Mesenchymal stem cell (in vitro differentiated cells and primary cell): Measurements from ENCODE around the gene ALAD.

Experiments used
- DNase-seq: peaks from one replicate; pipeline ENCODE4 v3.0.0-alpha.2; 2013
- H2AFZ ChIP-seq: one replicate; pipeline ENCODE4 v1.6.1; 2013; ENCODE audit warnings: low read depth, mild to moderate bottlenecking, control low read depth, inconsistent platforms, low read length, moderate library complexity
- H2AK5ac ChIP-seq: 2 replicates; pipeline ENCODE4 v1.6.1; 2013; ENCODE audit warnings: low read length, moderate library complexity, mild to moderate bottlenecking, inconsistent platforms; ENCODE audit not compliant: severe bottlenecking
- H2BK120ac ChIP-seq: one replicate; pipeline ENCODE4 v1.6.1; 2013; ENCODE audit warnings: low read depth, mild to moderate bottlenecking, inconsistent platforms, low read length, moderate library complexity
- H2BK12ac ChIP-seq, 2 experiments: one replicate each; pipeline ENCODE4 v1.6.1; 2013; ENCODE audit warnings: inconsistent platforms in 2 of 2, low read length in 2 of 2, mild to moderate bottlenecking in 2 of 2, moderate library complexity in 2 of 2, control low read depth in 1 of 2
- H2BK15ac ChIP-seq: one replicate; pipeline ENCODE4 v1.6.1; 2013; ENCODE audit warnings: mild to moderate bottlenecking, low read depth, inconsistent platforms; ENCODE audit not compliant: poor library complexity, severe bottlenecking
- H2BK5ac ChIP-seq: 2 replicates; pipeline ENCODE4 v1.6.1; 2013; ENCODE audit warnings: low read depth, mild to moderate bottlenecking, low read length, control low read depth, inconsistent platforms; ENCODE audit not compliant: poor library complexity, severe bottlenecking
- H3K14ac ChIP-seq, 2 experiments: one replicate each; pipeline ENCODE4 v1.6.1; 2013; ENCODE audit warnings: inconsistent platforms in 2 of 2, low read length in 2 of 2, control low read depth in 1 of 2, mild to moderate bottlenecking in 1 of 2, moderate library complexity in 1 of 2
- H3K18ac ChIP-seq, 2 experiments: one replicate each; pipeline ENCODE4 v1.6.1; 2013; ENCODE audit warnings: inconsistent platforms in 2 of 2, low read length in 2 of 2, control low read depth in 1 of 2, low read depth in 1 of 2, mild to moderate bottlenecking in 1 of 2
- H3K23ac ChIP-seq, 2 experiments: one replicate each; pipeline ENCODE4 v1.6.1; 2013; ENCODE audit warnings: inconsistent platforms in 2 of 2, low read length in 2 of 2, mild to moderate bottlenecking in 2 of 2, moderate library complexity in 2 of 2, control low read depth in 1 of 2
- H3K27ac ChIP-seq: 2 replicates; pipeline ENCODE4 v1.5.1; 2013; ENCODE audit warnings: mild to moderate bottlenecking, moderate library complexity, low read length, control low read depth, inconsistent platforms; ENCODE audit not compliant: poor library complexity, severe bottlenecking
- H3K27me3 ChIP-seq, 2 experiments: 2 replicates each; pipeline versions ENCODE4 v1.6.1 to v1.7.0; 2013; ENCODE audit warnings: low read length in 2 of 2, mild to moderate bottlenecking in 2 of 2, moderate library complexity in 2 of 2, control low read depth in 1 of 2, inconsistent platforms in 1 of 2; ENCODE audit not compliant: control insufficient read depth in 1 of 2, insufficient read depth in 1 of 2
- H3K36me3 ChIP-seq, 2 experiments: 2 replicates each; pipeline versions ENCODE4 v1.6.1 to v1.7.0; 2013; ENCODE audit warnings: low read length in 2 of 2, control low read depth in 1 of 2, inconsistent platforms in 1 of 2, low read depth in 1 of 2, mild to moderate bottlenecking in 1 of 2; ENCODE audit not compliant: insufficient read depth in 2 of 2, control insufficient read depth in 1 of 2
- H3K4ac ChIP-seq, 2 experiments: one replicate each; pipeline ENCODE4 v1.6.1; 2013; ENCODE audit warnings: inconsistent platforms in 2 of 2, low read length in 2 of 2, mild to moderate bottlenecking in 2 of 2, moderate library complexity in 2 of 2, control low read depth in 1 of 2, low read depth in 1 of 2
- H3K4me1 ChIP-seq: 2 replicates; pipeline ENCODE4 v1.6.1; 2013; ENCODE audit warnings: low read depth, low read length, control low read depth; ENCODE audit not compliant: control insufficient read depth, insufficient read depth
- H3K4me2 ChIP-seq: 2 replicates; pipeline ENCODE4 v1.6.1; 2013; ENCODE audit warnings: low read length, mild to moderate bottlenecking, inconsistent platforms; ENCODE audit not compliant: poor library complexity, severe bottlenecking
- H3K4me3 ChIP-seq, 2 experiments: 2 replicates each; pipeline versions ENCODE4 v1.5.1 to v1.7.0; 2013; ENCODE audit warnings: low read length in 2 of 2, mild to moderate bottlenecking in 2 of 2, control low read depth in 1 of 2, low read depth in 1 of 2; ENCODE audit not compliant: insufficient read depth in 1 of 2
- H3K79me1 ChIP-seq: replicated peaks from 2 replicates; pipeline ENCODE4 v1.6.1; 2013; ENCODE audit warnings: mild to moderate bottlenecking, control low read depth, low read length, inconsistent platforms; ENCODE audit not compliant: poor library complexity, severe bottlenecking
- H3K9ac ChIP-seq: 2 replicates; pipeline ENCODE4 v1.7.0; 2013; ENCODE audit warnings: mild to moderate bottlenecking, low read length, moderate library complexity
- H3K9me3 ChIP-seq: 2 replicates; pipeline ENCODE4 v1.7.0; 2013; ENCODE audit warnings: mild to moderate bottlenecking, low read length; ENCODE audit not compliant: control insufficient read depth
- H4K8ac ChIP-seq: one replicate; pipeline ENCODE4 v1.6.1; 2013; ENCODE audit warnings: inconsistent platforms, mild to moderate bottlenecking, low read length, moderate library complexity
- H4K91ac ChIP-seq: one replicate; pipeline ENCODE4 v1.6.1; 2013; ENCODE audit warnings: mild to moderate bottlenecking, low read length, inconsistent platforms
- WGBS: methylation state at CpG from one replicate; pipeline ENCODE4 v1.1.7; 2013; ENCODE audit warnings: mixed read lengths; 5-methylcytosine and 5-hydroxymethylcytosine counted together

The ALAD gene

DNA sequence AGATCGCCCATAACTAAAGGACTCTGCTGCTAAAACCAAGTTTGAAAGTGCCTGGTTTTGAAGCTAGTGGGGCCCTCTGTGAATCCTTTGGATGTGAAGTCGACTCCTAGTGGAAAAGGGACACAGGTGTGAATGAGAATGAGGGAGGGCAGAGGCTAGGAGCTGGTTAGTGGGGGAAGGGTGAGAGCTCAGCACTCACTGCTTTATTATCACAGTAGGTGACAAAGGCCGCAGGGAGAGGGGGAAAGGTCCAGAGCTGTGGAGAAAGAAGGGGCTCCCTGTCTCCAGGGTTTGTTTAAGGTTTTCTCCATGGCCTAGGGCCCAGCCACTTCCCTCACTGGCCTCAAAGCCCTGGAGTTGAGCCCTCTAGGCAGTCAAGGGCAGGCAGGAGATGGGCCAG, 27.8 kb downstream of the ALAD start:
- H3K4me1 ChIP-seq, result peaks cover 3% of the 10 kb centered on the region
- H3K36me3 ChIP-seq, result peaks cover 17 to 25% of the 10 kb centered on the region in 2 experiments
- H2AFZ ChIP-seq, result no peak overlapping the region
- no peak overlapping the region for H3K27ac ChIP-seq
- no peak overlapping the region for H3K4me3 ChIP-seq
- H3K14ac ChIP-seq, result no peak overlapping the region
- H4K91ac ChIP-seq, result no peak overlapping the region
- H2BK120ac ChIP-seq, result no peak overlapping the region
- H3K4ac ChIP-seq, result no peak overlapping the region
- no peak overlapping the region for H2BK12ac ChIP-seq
- no peak for DNase-seq
- WGBS, result 56% methylated on average over 3 of the region's 3 CpGs
- H4K8ac ChIP-seq, result no peak overlapping the region
- H3K4me2 ChIP-seq, result no peak overlapping the region
- H3K27me3 ChIP-seq, result no peaks in the 10 kb centered on the region
- H2BK5ac ChIP-seq, result no peak overlapping the region
- H2BK15ac ChIP-seq, result no peak overlapping the region
- no peak overlapping the region for H3K9ac ChIP-seq
- no peak overlapping the region for H3K23ac ChIP-seq
- no peak overlapping the region for H3K18ac ChIP-seq
- peaks cover 18% of the 10 kb centered on the region for H3K79me1 ChIP-seq
- no peaks in the 10 kb centered on the region for H3K9me3 ChIP-seq
- H2AK5ac ChIP-seq, result no peak overlapping the region

GRCh38 chr9:113372059-113372458, 29.0 kb downstream of the ALAD start:
- H3K9ac ChIP-seq, result no peak overlapping the region

DNA sequence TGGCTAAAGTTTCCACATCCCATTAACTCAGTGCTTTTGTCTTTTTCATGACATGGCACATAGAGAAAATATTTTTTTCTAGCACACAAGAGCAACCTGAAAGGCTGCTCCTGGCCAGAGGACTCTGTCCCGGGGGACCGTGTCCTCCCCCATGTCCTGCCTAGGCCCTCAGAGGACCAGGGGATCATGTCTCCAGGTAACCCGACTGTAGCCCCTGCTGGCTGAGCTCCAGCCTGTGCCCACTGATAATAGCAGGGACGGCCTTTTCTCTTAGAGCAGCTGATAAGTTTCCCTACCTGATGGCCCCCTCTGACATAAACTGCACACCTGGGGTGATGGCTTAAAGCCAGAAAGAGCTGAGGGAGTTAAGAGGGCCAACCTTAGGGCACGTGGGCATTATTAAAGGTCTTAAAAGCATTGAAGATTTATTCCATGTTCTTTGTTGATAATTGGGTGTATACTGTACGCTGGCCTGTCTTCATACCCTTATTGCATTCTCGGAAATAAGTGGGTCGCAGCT, 30.2 kb downstream of the ALAD start:
- no peak overlapping the region for H2BK5ac ChIP-seq
- 81% methylated on average over 8 of the region's 8 CpGs for WGBS
- no peak overlapping the region for H3K4me2 ChIP-seq
- H2BK15ac ChIP-seq, result no peak overlapping the region
- H4K91ac ChIP-seq, result no peak overlapping the region
- no peak overlapping the region for H3K9ac ChIP-seq
- no peak overlapping the region for H3K27ac ChIP-seq
- H3K23ac ChIP-seq, result no peak overlapping the region
- no peak overlapping the region for H2AFZ ChIP-seq
- H2AK5ac ChIP-seq, result no peak overlapping the region
- H2BK12ac ChIP-seq, result no peak overlapping the region
- H4K8ac ChIP-seq, result no peak overlapping the region
- no peaks in the 10 kb centered on the region for H3K9me3 ChIP-seq
- H3K18ac ChIP-seq, result no peak overlapping the region
- H3K4me3 ChIP-seq, result no peak overlapping the region
- H3K27me3 ChIP-seq, result no peaks in the 10 kb centered on the region
- peaks cover 18% of the 10 kb centered on the region for H3K79me1 ChIP-seq
- no peaks in the 10 kb centered on the region for H3K4me1 ChIP-seq
- peaks cover 17 to 25% of the 10 kb centered on the region in 2 experiments for H3K36me3 ChIP-seq
- H3K14ac ChIP-seq, result no peak overlapping the region
- no peak for DNase-seq
- H2BK120ac ChIP-seq, result no peak overlapping the region
- no peak overlapping the region for H3K4ac ChIP-seq

More at GRCh38 chr9:113372059-113372458, 29.0 kb downstream of the ALAD start:
- no peak overlapping the region for H3K4me2 ChIP-seq
- no peak overlapping the region for H3K23ac ChIP-seq
- H3K18ac ChIP-seq, result no peak overlapping the region
- WGBS, result 98% methylated on average over 5 of the region's 5 CpGs
- no peak overlapping the region for H4K91ac ChIP-seq
- H3K14ac ChIP-seq, result no peak overlapping the region
- no peaks in the 10 kb centered on the region for H3K27me3 ChIP-seq
- peaks cover 18% of the 10 kb centered on the region for H3K79me1 ChIP-seq
- no peak overlapping the region for H3K4me3 ChIP-seq
- no peak overlapping the region for H3K4ac ChIP-seq
- H3K4me1 ChIP-seq, result no peaks in the 10 kb centered on the region
- peaks cover 17 to 25% of the 10 kb centered on the region in 2 experiments for H3K36me3 ChIP-seq
- H2BK120ac ChIP-seq, result no peak overlapping the region
- DNase-seq, result no peak
- no peaks in the 10 kb centered on the region for H3K9me3 ChIP-seq
- no peak overlapping the region for H2BK5ac ChIP-seq
- H2AFZ ChIP-seq, result no peak overlapping the region
- no peak overlapping the region for H2BK15ac ChIP-seq
- H3K27ac ChIP-seq, result no peak overlapping the region
- no peak overlapping the region for H2AK5ac ChIP-seq
- no peak overlapping the region for H2BK12ac ChIP-seq
- H4K8ac ChIP-seq, result no peak overlapping the region

DNA sequence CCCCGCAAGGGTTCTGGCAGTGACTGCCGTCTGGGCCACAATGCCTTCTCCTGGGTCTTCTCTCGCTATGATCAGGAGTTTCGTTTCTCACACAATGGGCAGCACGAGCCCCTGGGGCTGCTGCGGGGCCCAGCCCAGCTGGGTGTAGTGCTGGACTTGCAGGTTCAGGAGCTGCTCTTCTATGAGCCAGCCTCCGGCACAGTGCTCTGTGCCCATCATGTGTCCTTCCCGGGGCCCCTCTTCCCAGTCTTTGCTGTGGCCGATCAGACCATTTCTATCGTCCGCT, 31.3 kb downstream of the ALAD start:
- Histone ChIP-seq H3K79me1 (peaks cover 13% of the 10 kb centered on the region), H2AFZ (no peak overlapping the region), H3K4ac (no peak overlapping the region), H4K8ac (no peak overlapping the region), H3K27ac (no peak overlapping the region), H3K4me2 (no peak overlapping the region), H4K91ac (no peak overlapping the region), H2BK12ac (no peak overlapping the region), H3K36me3 (peaks cover 14 to 22% of the 10 kb centered on the region in 2 experiments), H2BK15ac (no peak overlapping the region), H3K18ac (no peak overlapping the region), H2BK5ac (no peak overlapping the region), H3K4me3 (no peak overlapping the region), H2BK120ac (no peak overlapping the region), H3K23ac (no peak overlapping the region), H2AK5ac (no peak overlapping the region), H3K27me3 (no peaks in the 10 kb centered on the region), H3K4me1 (no peaks in the 10 kb centered on the region), H3K9me3 (no peaks in the 10 kb centered on the region), H3K14ac (no peak overlapping the region), H3K9ac (no peak overlapping the region)
- WGBS, result 93% methylated on average over 11 of the region's 11 CpGs
- DNase-seq, result no peak
